ENCODE data around the gene VCAN. TPM values are rescaled to one million over a fixed set of nuclear protein-coding genes. Genes with fewer than 3 reads are reported as not detected.

Gene VCAN
- polyA plus RNA-seq, 2 of the 4 experiments (the other 2 are of a cell fraction) = 26.0 to 42.0 TPM

DNA sequence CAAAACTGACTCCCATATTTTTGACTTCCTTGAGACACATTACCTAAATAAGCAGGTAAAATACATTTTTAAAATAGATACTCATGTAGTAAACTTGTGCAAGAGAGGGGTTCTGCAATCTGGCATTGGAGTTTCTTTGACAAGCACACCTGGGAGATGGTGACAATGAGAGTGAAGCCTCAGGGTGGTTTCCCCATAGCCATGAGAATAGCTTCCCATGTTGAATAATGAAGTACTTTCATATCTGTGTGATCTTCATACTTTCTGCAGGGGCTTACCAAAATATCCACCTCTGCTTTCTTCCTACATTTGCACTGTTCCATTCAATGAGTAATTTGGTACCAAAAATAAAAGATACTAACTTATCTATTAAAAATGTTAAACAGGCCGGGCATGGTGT is 44.7 kb upstream of the VCAN start:
- TF ChIP-seq EHMT2 (IDR thresholded peaks at IDR 0.05; ENCODE audit: low read depth) (no peak), RNF2 (IDR thresholded peaks at IDR 0.05; ENCODE audit: borderline replicate concordance, low read depth) (no peak), EP300 (IDR thresholded peaks at IDR 0.05) (no peak), ATOH8 (CRISPR knock-in tag; IDR thresholded peaks at IDR 0.05; ENCODE audit: low read depth) (no peak), PHF8 (IDR thresholded peaks at IDR 0.05; ENCODE audit: borderline replicate concordance, low read depth) (no peak), HES2 (IDR thresholded peaks at IDR 0.05) (no peak), NFE2L2 (conservative IDR thresholded peaks at IDR 0.05; ENCODE audit: low read length) (no peak), MAFK (IDR thresholded peaks at IDR 0.05; ENCODE audit: partially characterized antibody) (no peak), RARB (CRISPR knock-in tag; IDR thresholded peaks at IDR 0.05) (no peak), ZFP36 (IDR thresholded peaks at IDR 0.05; ENCODE audit: borderline replicate concordance, partially characterized antibody) (no peak), HOXB13 (CRISPR knock-in tag; IDR thresholded peaks at IDR 0.05; ENCODE audit: low read depth) (no peak), ZNF302 (CRISPR knock-in tag; IDR thresholded peaks at IDR 0.05) (no peak), ZSCAN20 (CRISPR knock-in tag; IDR thresholded peaks at IDR 0.05) (no peak)
- TF ChIP-seq, protein P1, sequence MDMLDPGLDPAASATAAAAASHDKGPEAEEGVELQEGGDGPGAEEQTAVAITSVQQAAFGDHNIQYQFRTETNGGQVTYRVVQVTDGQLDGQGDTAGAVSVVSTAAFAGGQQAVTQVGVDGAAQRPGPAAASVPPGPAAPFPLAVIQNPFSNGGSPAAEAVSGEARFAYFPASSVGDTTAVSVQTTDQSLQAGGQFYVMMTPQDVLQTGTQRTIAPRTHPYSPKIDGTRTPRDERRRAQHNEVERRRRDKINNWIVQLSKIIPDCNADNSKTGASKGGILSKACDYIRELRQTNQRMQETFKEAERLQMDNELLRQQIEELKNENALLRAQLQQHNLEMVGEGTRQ (IDR thresholded peaks at IDR 0.05) = no peak
- Histone ChIP-seq H3K4me1 (no peaks in the 10 kb centered on the region), H3K27ac (no peak overlapping the region), H3K4me2 (no peak overlapping the region), H3K4me3 (no peak overlapping the region), H3K9me3 (no peaks in the 10 kb centered on the region)
- ATAC-seq (no peak), FAIRE-seq (no peak), DNase-seq (ENCODE audit: low read depth in 1 of 2, low spot score in 1 of 2) (no peak)
- ChIA-PET POLR2A (no interaction called here), CTCF (interaction anchor here (0.6 kb wide), 1 partner anchor 1049 kb away, joined by 3 read pairs; no protein-coding TSS in a partner anchor)
- WGBS (ENCODE audit: missing lambda C conversion rate) = 65% methylated on average over 1 of the region's 1 CpG

DNA sequence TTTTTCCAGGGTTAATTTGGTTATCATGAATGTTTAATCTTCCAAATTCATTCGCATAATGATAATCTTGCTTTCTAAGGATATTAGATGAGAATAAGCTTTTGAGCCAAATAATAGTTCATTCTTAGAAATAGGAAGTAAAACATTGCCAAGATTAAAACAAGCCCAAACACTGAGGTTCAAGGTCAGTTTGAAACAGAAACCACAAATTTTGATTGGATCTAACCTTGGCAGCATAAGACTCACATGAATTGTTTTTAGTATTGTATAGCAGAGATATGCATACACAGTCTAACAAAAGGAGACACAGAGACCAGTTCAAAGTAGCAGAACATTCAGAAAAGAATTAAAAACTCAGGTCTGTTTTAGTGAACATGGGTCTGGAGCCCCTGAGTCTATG is 43.4 kb upstream of the VCAN start:
- POLR2A ChIA-PET = no interaction called here
- FAIRE-seq = no peak

GRCh38 chr5:83428890-83429289 is 42.7 kb upstream of the VCAN start:
- H3K4me2 ChIP-seq = no peak overlapping the region
- no peaks in the 10 kb centered on the region for H3K9me3 ChIP-seq
- WGBS (ENCODE audit: missing lambda C conversion rate) = 77% methylated on average over 6 of the region's 6 CpGs
- DNase-seq (ENCODE audit: low read depth in 1 of 2, low spot score in 1 of 2) (no peak), ATAC-seq (no peak), FAIRE-seq (no peak)
- H3K4me1 ChIP-seq = no peaks in the 10 kb centered on the region
- CTCF ChIA-PET = interaction anchor here (1.0 to 2.9 kb wide), 6 partner anchors 17 to 1079 kb away, joined by 3 to 11 read pairs (median 4); no protein-coding TSS in a partner anchor
- POLR2A ChIA-PET = no interaction called here
- H3K4me3 ChIP-seq = no peak overlapping the region
- H3K27ac ChIP-seq = no peak overlapping the region
- TF ChIP-seq SMC3 (IDR thresholded peaks at IDR 0.05) (no peak), TP53 (CRISPR knock-in tag; IDR thresholded peaks at IDR 0.05) (no peak), HMGXB4 (CRISPR knock-in tag; IDR thresholded peaks at IDR 0.05; ENCODE audit: borderline replicate concordance) (no peak), HES2 (IDR thresholded peaks at IDR 0.05) (no peak), MAZ (IDR thresholded peaks at IDR 0.05; ENCODE audit: borderline replicate concordance, low read depth, low read length) (no peak), FOSL2 (IDR thresholded peaks at IDR 0.05) (no peak), FOSL2 (CRISPR knock-in tag; IDR thresholded peaks at IDR 0.05) (no peak), FOXS1 (CRISPR knock-in tag; IDR thresholded peaks at IDR 0.05) (no peak), ZNF302 (CRISPR knock-in tag; IDR thresholded peaks at IDR 0.05) (no peak), ZSCAN20 (CRISPR knock-in tag; IDR thresholded peaks at IDR 0.05) (no peak), BHLHE40 (IDR thresholded peaks at IDR 0.05; ENCODE audit: low read depth, low read length) (no peak), CHD2 (IDR thresholded peaks at IDR 0.05; ENCODE audit: low read length, partially characterized antibody) (no peak), MYC (IDR thresholded peaks at IDR 0.05; ENCODE audit: borderline replicate concordance, low read length) (no peak), HOXB13 (CRISPR knock-in tag; IDR thresholded peaks at IDR 0.05; ENCODE audit: low read depth) (no peak), BCL3 (IDR thresholded peaks at IDR 0.05) (no peak)

More for the DNA sequence above, 43.4 kb upstream of the VCAN start:
- H3K27ac ChIP-seq = no peak overlapping the region
- no peaks in the 10 kb centered on the region for H3K9me3 ChIP-seq
- H3K4me2 ChIP-seq = no peak overlapping the region
- H3K4me1 ChIP-seq = no peaks in the 10 kb centered on the region
- CTCF ChIA-PET = no interaction called here
- ATAC-seq (no peak), DNase-seq (ENCODE audit: low read depth in 1 of 2, low spot score in 1 of 2) (no peak)
- 90% methylated on average over 1 of the region's 1 CpG for WGBS (ENCODE audit: missing lambda C conversion rate)
- TF ChIP-seq CHD2 (IDR thresholded peaks at IDR 0.05; ENCODE audit: low read length, partially characterized antibody) = no peak
- no peak for TF ChIP-seq MYC (IDR thresholded peaks at IDR 0.05; ENCODE audit: borderline replicate concordance, low read length)
- no peak for TF ChIP-seq CBX2 (IDR thresholded peaks at IDR 0.05; ENCODE audit: borderline replicate concordance, low read depth)
- no peak for TF ChIP-seq JUNB (IDR thresholded peaks at IDR 0.05)
- TF ChIP-seq NR3C1 (IDR thresholded peaks at IDR 0.05) = no peak
- TF ChIP-seq TFCP2L1 (CRISPR knock-in tag; IDR thresholded peaks at IDR 0.05) = no peak
- TF ChIP-seq FOSB (CRISPR knock-in tag; IDR thresholded peaks at IDR 0.05) = no peak
- no peak for TF ChIP-seq KDM1A (IDR thresholded peaks at IDR 0.05; ENCODE audit: low read depth)
- no peak for TF ChIP-seq ZNF302 (CRISPR knock-in tag; IDR thresholded peaks at IDR 0.05)
- TF ChIP-seq RNF2 (IDR thresholded peaks at IDR 0.05; ENCODE audit: borderline replicate concordance, low read depth) = no peak
- TF ChIP-seq EHMT2 (IDR thresholded peaks at IDR 0.05; ENCODE audit: low read depth) = no peak
- TF ChIP-seq HOXB5 (CRISPR knock-in tag; IDR thresholded peaks at IDR 0.05) = no peak
- no peak for TF ChIP-seq TP53 (CRISPR knock-in tag; IDR thresholded peaks at IDR 0.05)
- no peak for TF ChIP-seq BHLHE40 (IDR thresholded peaks at IDR 0.05; ENCODE audit: low read depth, low read length)
- no peak for TF ChIP-seq NFE2L2 (conservative IDR thresholded peaks at IDR 0.05; ENCODE audit: low read length)
- TF ChIP-seq MAFK (IDR thresholded peaks at IDR 0.05; ENCODE audit: partially characterized antibody) = no peak
- H3K4me3 ChIP-seq = no peak overlapping the region
